Measurements from ENCODE around the gene CMSS1. TPM values are rescaled to one million over a fixed set of nuclear protein-coding genes. Genes with fewer than 3 reads are reported as not detected.

Gene CMSS1
- total RNA-seq, 1 experiment from 2014 or later = 98.6 TPM

- no peak overlapping the region for H3K27ac ChIP-seq (ENCODE audit: low read depth, low read length, poor library complexity, severe bottlenecking)
- no peak overlapping the region for H3K4me3 ChIP-seq (ENCODE audit: low read depth, low read length, poor library complexity, severe bottlenecking)
- POLR2A ChIA-PET (ENCODE audit: low non-redundant PET) = no interaction called here
- H3K27me3 ChIP-seq (replicated peaks; ENCODE audit: insufficient read depth, low read depth, low read length, poor library complexity) = no peaks in the 10 kb centered on the region
- H3K36me3 ChIP-seq (ENCODE audit: insufficient read depth, low read length, poor library complexity, severe bottlenecking) = no peaks in the 10 kb centered on the region
- peaks cover 7% of the 10 kb centered on the region for H3K4me1 ChIP-seq (ENCODE audit: insufficient read depth, low read length, poor library complexity, severe bottlenecking)
- no TSS peak for BruUV-seq (replicated peaks)
- CTCF ChIA-PET = no interaction called here
- TF ChIP-seq EZH2 (IDR thresholded peaks at IDR 0.05; ENCODE audit: borderline replicate concordance, low read depth, low read length, poor library complexity, severe bottlenecking) (no peak), CTCF (conservative IDR thresholded peaks at IDR 0.05; ENCODE audit: low read depth, low read length) (no peak)
- DNase-seq (ENCODE audit: low spot score) = no peak
- H3K9me3 ChIP-seq (ENCODE audit: low read depth, low read length, poor library complexity, severe bottlenecking) = no peaks in the 10 kb centered on the region
- intact Hi-C loops (cut with micrococcal nuclease; ENCODE audit: unreplicated experiment) = no loop called here
Measured at GRCh38 chr3:100170486-100170885, 352.8 kb downstream of the CMSS1 start.

GRCh38 chr3:100171211-100171914 is 353.7 kb downstream of the CMSS1 start:
- H3K27me3 ChIP-seq (replicated peaks; ENCODE audit: insufficient read depth, low read depth, low read length, poor library complexity) = no peaks in the 10 kb centered on the region
- H3K27ac ChIP-seq (ENCODE audit: low read depth, low read length, poor library complexity, severe bottlenecking) = no peak overlapping the region
- ChIA-PET POLR2A (ENCODE audit: low non-redundant PET) (no interaction called here), CTCF (no interaction called here)
- no peak overlapping the region for H3K4me3 ChIP-seq (ENCODE audit: low read depth, low read length, poor library complexity, severe bottlenecking)
- no peaks in the 10 kb centered on the region for H3K9me3 ChIP-seq (ENCODE audit: low read depth, low read length, poor library complexity, severe bottlenecking)
- no peak for DNase-seq (ENCODE audit: low spot score)
- intact Hi-C loops (cut with micrococcal nuclease; ENCODE audit: unreplicated experiment) = no loop called here
- TF ChIP-seq CTCF (conservative IDR thresholded peaks at IDR 0.05; ENCODE audit: low read depth, low read length) (no peak), EZH2 (IDR thresholded peaks at IDR 0.05; ENCODE audit: borderline replicate concordance, low read depth, low read length, poor library complexity, severe bottlenecking) (no peak)
- BruUV-seq (replicated peaks) = no TSS peak
- no peaks in the 10 kb centered on the region for H3K36me3 ChIP-seq (ENCODE audit: insufficient read depth, low read length, poor library complexity, severe bottlenecking)
- peaks cover 10% of the 10 kb centered on the region for H3K4me1 ChIP-seq (ENCODE audit: insufficient read depth, low read length, poor library complexity, severe bottlenecking)

- H3K4me3 ChIP-seq (ENCODE audit: low read depth, low read length, poor library complexity, severe bottlenecking) = no peak overlapping the region
- no peak for DNase-seq (ENCODE audit: low spot score)
- H3K27me3 ChIP-seq (replicated peaks; ENCODE audit: insufficient read depth, low read depth, low read length, poor library complexity) = no peaks in the 10 kb centered on the region
- H3K9me3 ChIP-seq (ENCODE audit: low read depth, low read length, poor library complexity, severe bottlenecking) = no peaks in the 10 kb centered on the region
- TF ChIP-seq CTCF (conservative IDR thresholded peaks at IDR 0.05; ENCODE audit: low read depth, low read length) (no peak), EZH2 (IDR thresholded peaks at IDR 0.05; ENCODE audit: borderline replicate concordance, low read depth, low read length, poor library complexity, severe bottlenecking) (no peak)
- intact Hi-C loops (cut with micrococcal nuclease; ENCODE audit: unreplicated experiment) = no loop called here
- POLR2A ChIA-PET (ENCODE audit: low non-redundant PET) = interaction anchor here (0.6 kb wide), 1 partner anchor 74 kb away, joined by 3 read pairs; no protein-coding TSS in a partner anchor
- no peaks in the 10 kb centered on the region for H3K36me3 ChIP-seq (ENCODE audit: insufficient read depth, low read length, poor library complexity, severe bottlenecking)
- BruUV-seq (replicated peaks) = no TSS peak
- no peak overlapping the region for H3K27ac ChIP-seq (ENCODE audit: low read depth, low read length, poor library complexity, severe bottlenecking)
- CTCF ChIA-PET = no interaction called here
- peaks cover 10% of the 10 kb centered on the region for H3K4me1 ChIP-seq (ENCODE audit: insufficient read depth, low read length, poor library complexity, severe bottlenecking)
Measured at GRCh38 chr3:100173961-100174360, 356.3 kb downstream of the CMSS1 start.

All from A673 (cell line).